WTC11 (cell line): ENCODE measurements around the gene COL13A1.

ENCODE experiments used
- ELF4 ChIP-seq: sonication (generic); formaldehyde crosslinking; IDR thresholded peaks from 2 replicates; pipeline ENCODE4 v1.8.1; 2022; ENCODE audit warnings: low read depth, mild to moderate bottlenecking, moderate library complexity, missing genetic modification reagents
- JUN ChIP-seq: sonication (generic); formaldehyde crosslinking; IDR thresholded peaks from 2 replicates; pipeline ENCODE4 v1.8.0; 2023; ENCODE audit warnings: mild to moderate bottlenecking, missing genetic modification reagents
- NFYB ChIP-seq: sonication (generic); formaldehyde crosslinking; conservative IDR thresholded peaks from 2 replicates; pipeline ENCODE4 v1.8.0; 2022; ENCODE audit warnings: low read depth, missing genetic modification reagents
- OVOL2 ChIP-seq: fragments of 250-450 bp; sonication (Bioruptor Pico); IDR thresholded peaks from 2 replicates; pipeline ENCODE4 v1.9.0; 2021; ENCODE audit warnings: mild to moderate bottlenecking, borderline replicate concordance
- PRRX2 ChIP-seq: fragments of 250-450 bp; sonication (Bioruptor Pico); IDR thresholded peaks from 2 replicates; pipeline ENCODE4 v1.8.0; 2021; ENCODE audit warnings: mild to moderate bottlenecking
- SP1 ChIP-seq: sonication (generic); formaldehyde crosslinking; conservative IDR thresholded peaks from 2 replicates; pipeline ENCODE4 v1.8.1; 2022; ENCODE audit warnings: missing genetic modification reagents
- TEAD4 ChIP-seq: sonication (generic); formaldehyde crosslinking; IDR thresholded peaks from 2 replicates; pipeline ENCODE4 v1.8.0; 2022; ENCODE audit warnings: mild to moderate bottlenecking, missing genetic modification reagents
- TP53 ChIP-seq: sonication (generic); formaldehyde crosslinking; IDR thresholded peaks from 2 replicates; pipeline ENCODE4 v1.8.1; 2023; ENCODE audit warnings: mild to moderate bottlenecking, missing genetic modification reagents
- ZNF317 ChIP-seq: sonication (generic); formaldehyde crosslinking; IDR thresholded peaks from 2 replicates; pipeline ENCODE4 v1.8.1; 2023; ENCODE audit warnings: low read depth, mild to moderate bottlenecking, moderate library complexity, missing genetic modification reagents, borderline replicate concordance
- TF ChIP-seq, protein P1 (sequence below): fragments of 200-600 bp; IDR thresholded peaks from 2 replicates; pipeline ENCODE4 v1.8.0; 2022; ENCODE audit warnings: antibody characterized with exemption
- TF ChIP-seq, protein P2 (sequence below): fragments of 250-450 bp; sonication (Bioruptor Pico); IDR thresholded peaks from 2 replicates; pipeline ENCODE4 v2.1.2; 2022; ENCODE audit warnings: mild to moderate bottlenecking, moderate library complexity
- TF ChIP-seq, protein P3 (sequence below): sonication (generic); formaldehyde crosslinking; IDR thresholded peaks from 2 replicates; pipeline ENCODE4 v1.8.0; 2022; ENCODE audit warnings: mild to moderate bottlenecking, missing genetic modification reagents

DNA sequence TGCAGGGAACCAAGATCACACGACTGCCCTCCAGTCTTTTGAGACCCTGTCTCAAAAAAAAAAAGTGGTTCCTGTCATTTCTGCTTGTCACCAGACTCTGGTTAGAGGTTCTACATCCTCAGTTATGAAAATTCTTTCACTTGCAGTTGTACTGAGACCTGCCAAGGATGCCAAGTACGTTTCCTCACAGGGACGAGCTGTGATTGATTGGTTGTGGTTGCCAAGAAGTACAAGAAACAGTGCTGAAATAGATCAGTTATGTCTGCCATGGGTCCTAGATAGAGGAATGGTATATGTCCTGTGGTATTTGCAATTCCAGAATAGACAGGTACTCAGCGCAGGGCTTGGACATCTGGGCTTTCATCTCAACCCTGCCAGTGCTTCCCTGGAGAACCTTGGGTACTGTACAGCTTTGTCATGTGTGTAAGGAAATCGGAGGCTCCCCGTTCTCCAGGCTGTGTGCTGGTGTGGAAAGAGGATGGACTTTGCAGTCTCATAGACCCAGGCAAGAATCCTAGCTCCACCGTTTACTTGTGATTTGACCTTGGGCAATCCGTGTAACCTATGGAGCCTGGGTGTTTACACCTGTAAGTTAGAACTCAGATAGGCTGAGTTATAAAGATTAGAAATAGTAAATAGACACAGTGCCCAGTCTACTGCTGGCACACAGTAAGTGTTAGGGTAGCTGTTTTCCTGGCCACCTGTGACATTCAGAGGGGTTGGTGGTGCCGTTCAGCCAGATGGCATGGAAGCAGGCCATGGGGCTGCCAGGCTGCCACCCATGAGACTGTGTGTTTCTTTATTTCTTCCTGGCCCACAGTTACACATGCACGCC is 53.0 kb downstream of the COL13A1 start:
- TF ChIP-seq SP1 (CRISPR knock-in tag) (no peak), ZNF317 (CRISPR knock-in tag) (no peak), ELF4 (no peak), NFYB (no peak), TEAD4 (CRISPR knock-in tag) (no peak), PRRX2 (CRISPR knock-in tag) (no peak), JUN (CRISPR knock-in tag) (no peak), OVOL2 (no peak), TP53 (CRISPR knock-in tag) (no peak)
- TF ChIP-seq, protein P1, sequence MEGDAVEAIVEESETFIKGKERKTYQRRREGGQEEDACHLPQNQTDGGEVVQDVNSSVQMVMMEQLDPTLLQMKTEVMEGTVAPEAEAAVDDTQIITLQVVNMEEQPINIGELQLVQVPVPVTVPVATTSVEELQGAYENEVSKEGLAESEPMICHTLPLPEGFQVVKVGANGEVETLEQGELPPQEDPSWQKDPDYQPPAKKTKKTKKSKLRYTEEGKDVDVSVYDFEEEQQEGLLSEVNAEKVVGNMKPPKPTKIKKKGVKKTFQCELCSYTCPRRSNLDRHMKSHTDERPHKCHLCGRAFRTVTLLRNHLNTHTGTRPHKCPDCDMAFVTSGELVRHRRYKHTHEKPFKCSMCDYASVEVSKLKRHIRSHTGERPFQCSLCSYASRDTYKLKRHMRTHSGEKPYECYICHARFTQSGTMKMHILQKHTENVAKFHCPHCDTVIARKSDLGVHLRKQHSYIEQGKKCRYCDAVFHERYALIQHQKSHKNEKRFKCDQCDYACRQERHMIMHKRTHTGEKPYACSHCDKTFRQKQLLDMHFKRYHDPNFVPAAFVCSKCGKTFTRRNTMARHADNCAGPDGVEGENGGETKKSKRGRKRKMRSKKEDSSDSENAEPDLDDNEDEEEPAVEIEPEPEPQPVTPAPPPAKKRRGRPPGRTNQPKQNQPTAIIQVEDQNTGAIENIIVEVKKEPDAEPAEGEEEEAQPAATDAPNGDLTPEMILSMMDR: no peak
- TF ChIP-seq, protein P2, sequence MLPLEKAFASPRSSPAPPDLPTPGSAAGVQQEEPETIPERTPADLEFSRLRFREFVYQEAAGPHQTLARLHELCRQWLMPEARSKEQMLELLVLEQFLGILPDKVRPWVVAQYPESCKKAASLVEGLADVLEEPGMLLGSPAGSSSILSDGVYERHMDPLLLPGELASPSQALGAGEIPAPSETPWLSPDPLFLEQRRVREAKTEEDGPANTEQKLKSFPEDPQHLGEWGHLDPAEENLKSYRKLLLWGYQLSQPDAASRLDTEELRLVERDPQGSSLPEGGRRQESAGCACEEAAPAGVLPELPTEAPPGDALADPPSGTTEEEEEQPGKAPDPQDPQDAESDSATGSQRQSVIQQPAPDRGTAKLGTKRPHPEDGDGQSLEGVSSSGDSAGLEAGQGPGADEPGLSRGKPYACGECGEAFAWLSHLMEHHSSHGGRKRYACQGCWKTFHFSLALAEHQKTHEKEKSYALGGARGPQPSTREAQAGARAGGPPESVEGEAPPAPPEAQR: no peak
- TF ChIP-seq, protein P3, sequence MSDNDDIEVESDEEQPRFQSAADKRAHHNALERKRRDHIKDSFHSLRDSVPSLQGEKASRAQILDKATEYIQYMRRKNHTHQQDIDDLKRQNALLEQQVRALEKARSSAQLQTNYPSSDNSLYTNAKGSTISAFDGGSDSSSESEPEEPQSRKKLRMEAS (CRISPR knock-in tag): no peak
